ENCODE data around the gene COG3.

DNA sequence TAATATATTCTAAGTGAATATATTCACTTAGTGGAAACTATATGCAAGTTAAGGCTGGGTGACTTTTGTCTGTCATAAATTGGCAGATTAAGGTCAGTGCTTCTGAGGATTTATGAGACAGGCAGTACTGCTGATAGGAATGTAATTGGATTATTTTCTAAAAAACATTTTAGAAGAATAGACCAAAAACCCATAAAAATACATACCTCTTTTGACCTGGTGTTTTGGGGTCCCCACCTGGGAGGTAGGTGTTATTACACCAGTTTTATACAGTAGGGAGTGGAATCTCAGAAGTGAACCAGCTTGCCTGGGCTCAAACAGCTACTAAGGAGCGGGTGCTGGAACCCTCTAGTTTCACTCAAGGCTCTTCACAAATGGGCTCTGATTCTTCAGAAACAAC is 25.3 kb downstream of the COG3 start:
- TF ChIP-seq, protein P1, sequence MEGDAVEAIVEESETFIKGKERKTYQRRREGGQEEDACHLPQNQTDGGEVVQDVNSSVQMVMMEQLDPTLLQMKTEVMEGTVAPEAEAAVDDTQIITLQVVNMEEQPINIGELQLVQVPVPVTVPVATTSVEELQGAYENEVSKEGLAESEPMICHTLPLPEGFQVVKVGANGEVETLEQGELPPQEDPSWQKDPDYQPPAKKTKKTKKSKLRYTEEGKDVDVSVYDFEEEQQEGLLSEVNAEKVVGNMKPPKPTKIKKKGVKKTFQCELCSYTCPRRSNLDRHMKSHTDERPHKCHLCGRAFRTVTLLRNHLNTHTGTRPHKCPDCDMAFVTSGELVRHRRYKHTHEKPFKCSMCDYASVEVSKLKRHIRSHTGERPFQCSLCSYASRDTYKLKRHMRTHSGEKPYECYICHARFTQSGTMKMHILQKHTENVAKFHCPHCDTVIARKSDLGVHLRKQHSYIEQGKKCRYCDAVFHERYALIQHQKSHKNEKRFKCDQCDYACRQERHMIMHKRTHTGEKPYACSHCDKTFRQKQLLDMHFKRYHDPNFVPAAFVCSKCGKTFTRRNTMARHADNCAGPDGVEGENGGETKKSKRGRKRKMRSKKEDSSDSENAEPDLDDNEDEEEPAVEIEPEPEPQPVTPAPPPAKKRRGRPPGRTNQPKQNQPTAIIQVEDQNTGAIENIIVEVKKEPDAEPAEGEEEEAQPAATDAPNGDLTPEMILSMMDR (IDR thresholded peaks at IDR 0.05), result no peak
- no peak for TF ChIP-seq EP300 (IDR thresholded peaks at IDR 0.05)
